Keratinocyte (primary cell): ENCODE results near the gene LGR4. TPM values are rescaled to one million over a fixed set of nuclear protein-coding genes. Genes with fewer than 3 reads are reported as not detected.
A peak's percentile ranks its signal among the peaks of the same experiment; 100 is the strongest.

ENCODE experiments used
- DNase-seq: peaks from one replicate; pipeline ENCODE4 v3.0.0-alpha.2; 2011; ENCODE audit warnings: low read depth, missing footprints, low spot score
- FAIRE-seq: peaks from 2 replicates; lab custom pipeline; 2011; peaks lifted over from hg19 to GRCh38; lab: Jason Lieb, UNC
- H2AFZ ChIP-seq: 2 replicates; pipeline ENCODE4 v1.6.0; 2012; ENCODE audit warnings: low read length, control low read depth, inconsistent platforms; ENCODE audit not compliant: control insufficient read depth
- H3K27ac ChIP-seq: 2 replicates; pipeline ENCODE4 v1.5.1; 2011; ENCODE audit warnings: low read length; ENCODE audit not compliant: control insufficient read depth, insufficient read depth
- H3K27me3 ChIP-seq: 3 replicates; pipeline ENCODE4 v1.6.0; 2011; ENCODE audit warnings: low read length; ENCODE audit not compliant: control insufficient read depth, insufficient read depth; ENCODE audit errors: extremely low read depth
- H3K36me3 ChIP-seq, 2 experiments: 2 replicates in 1 of 2; 3 replicates in 1 of 2; pipeline ENCODE4 v1.5.1; 2011; ENCODE audit warnings: low read length in 2 of 2, mild to moderate bottlenecking in 1 of 2; ENCODE audit not compliant: control insufficient read depth in 2 of 2, insufficient read depth in 2 of 2; ENCODE audit errors: extremely low read depth in 1 of 2
- H3K4me1 ChIP-seq: 3 replicates; pipeline ENCODE4 v1.5.1; 2011; ENCODE audit warnings: low read length; ENCODE audit not compliant: control insufficient read depth, insufficient read depth; ENCODE audit errors: extremely low read depth
- H3K4me2 ChIP-seq: 3 replicates; pipeline ENCODE4 v1.6.0; 2011; ENCODE audit warnings: low read depth, low read length; ENCODE audit not compliant: control insufficient read depth, insufficient read depth; ENCODE audit errors: extremely low read depth
- H3K4me3 ChIP-seq, 3 experiments: fragments of 200-600 bp in 1 of 3; sonication (generic) in 1 of 3; 2 replicates in 2 of 3; 3 replicates in 1 of 3; pipeline ENCODE4 v1.5.1; 2011 to 2016; ENCODE audit warnings: low read length in 3 of 3, mild to moderate bottlenecking in 3 of 3, control low read depth in 2 of 3, inconsistent platforms in 1 of 3, low read depth in 1 of 3, mixed read lengths in 1 of 3, mixed run types in 1 of 3, moderate library complexity in 1 of 3; ENCODE audit not compliant: control insufficient read depth in 2 of 3, insufficient read depth in 2 of 3; ENCODE audit errors: extremely low read depth in 1 of 3
- H3K79me2 ChIP-seq: 2 replicates; pipeline ENCODE4 v1.6.0; 2012; ENCODE audit warnings: low read length; ENCODE audit not compliant: control insufficient read depth, insufficient read depth
- H3K9ac ChIP-seq: 3 replicates; pipeline ENCODE4 v1.6.0; 2011; ENCODE audit warnings: low read length; ENCODE audit not compliant: control insufficient read depth, insufficient read depth; ENCODE audit errors: extremely low read depth
- H3K9me1 ChIP-seq: 3 replicates; pipeline ENCODE4 v1.6.0; 2011; ENCODE audit warnings: low read length; ENCODE audit not compliant: control insufficient read depth, insufficient read depth; ENCODE audit errors: extremely low read depth
- H3K9me3 ChIP-seq: 2 replicates; pipeline ENCODE4 v1.5.1; 2012; ENCODE audit warnings: low read depth, low read length; ENCODE audit not compliant: control insufficient read depth
- H4K20me1 ChIP-seq: 3 replicates; pipeline ENCODE4 v1.6.0; 2011; ENCODE audit warnings: low read length; ENCODE audit not compliant: control insufficient read depth, insufficient read depth; ENCODE audit errors: extremely low read depth
- CTCF ChIP-seq, 3 experiments: IDR thresholded peaks in 1 of 3; conservative IDR thresholded peaks in 1 of 3; optimal IDR thresholded peaks in 1 of 3; 2 replicates in 2 of 3; 3 replicates in 1 of 3; pipeline versions ENCODE3 to v1.5.1; 2011; ENCODE audit warnings: low read length in 3 of 3, mild to moderate bottlenecking in 3 of 3, moderate library complexity in 2 of 3, control low read depth in 1 of 3, inconsistent platforms in 1 of 3; ENCODE audit not compliant: insufficient read depth in 2 of 3; ENCODE audit errors: extremely low read depth in 1 of 3
- EZH2 ChIP-seq: IDR thresholded peaks from one replicate; pipeline ENCODE4 v1.6.1; 2012; ENCODE audit warnings: inconsistent platforms, mild to moderate bottlenecking, low read length, moderate library complexity
- dilution Hi-C: fragments of 300-500 bp; cut with MboI; formaldehyde crosslinking; loops from one replicate; pipeline ENCODE4 v1.7.0; 2020; ENCODE audit warnings: low sequenced_read_pairs; ENCODE audit not compliant: extremely low pct_ligation_motif_present
- polyA plus RNA-seq, 5 experiments: library from polyadenylated mRNA; depleted of rRNA in 3 of 5; stranded (reverse) in 3 of 5; stranded (forward) in 1 of 5; unstranded in 1 of 5; fragments of >200 nt; gene quantifications; 1 replicate in 1 of 5; 2 replicates in 3 of 5; 3 replicates in 1 of 5; pipeline versions ENCODE4 v1.2.1 to v1.2.3, GENCODE V29; 2011 to 2012; ENCODE audit warnings: missing spikeins in 2 of 5, low read depth in 1 of 5, low replicate concordance in 1 of 5

The LGR4 gene
- polyA plus RNA-seq, 1 donor (not counting 4 experiments of a cell fraction or from before 2014, with no cell fraction given), result 49.7 TPM

- H3K79me2 ChIP-seq, result no peaks in the 10 kb centered on the region
- H3K27me3 ChIP-seq, result no peaks in the 10 kb centered on the region
- no peak overlapping the region for H3K27ac ChIP-seq
- DNase-seq (no peak), FAIRE-seq (no peak)
- H4K20me1 ChIP-seq, result no peaks in the 10 kb centered on the region
- TF ChIP-seq EZH2 (no peak), CTCF (optimal IDR thresholded peaks at IDR 0.05 in 1 of 3, IDR thresholded peaks at IDR 0.05 in 1 of 3, conservative IDR thresholded peaks at IDR 0.05 in 1 of 3; ENCODE audit: extremely low read depth in 1 of 3, insufficient read depth in 2 of 3, low read length in 3 of 3) (no peak)
- no peaks in the 10 kb centered on the region for H3K9me3 ChIP-seq
- H3K9me1 ChIP-seq, result no peaks in the 10 kb centered on the region
- H3K36me3 ChIP-seq, result no peaks in the 10 kb centered on the region
- dilution Hi-C loops, result no loop called here
- no peak overlapping the region for H3K9ac ChIP-seq
- no peak overlapping the region for H3K4me2 ChIP-seq
- H3K4me3 ChIP-seq, result no peak overlapping the region
- no peaks in the 10 kb centered on the region for H3K4me1 ChIP-seq
- no peak overlapping the region for H2AFZ ChIP-seq
Observed at GRCh38 chr11:27350511-27350910, 122.1 kb downstream of the LGR4 start.

GRCh38 chr11:27349919-27350318, 122.7 kb downstream of the LGR4 start:
- H3K27me3 ChIP-seq, result no peaks in the 10 kb centered on the region
- FAIRE-seq, result peak; percentile 34
- no peaks in the 10 kb centered on the region for H3K79me2 ChIP-seq
- TF ChIP-seq CTCF (optimal IDR thresholded peaks at IDR 0.05 in 1 of 3, IDR thresholded peaks at IDR 0.05 in 1 of 3, conservative IDR thresholded peaks at IDR 0.05 in 1 of 3; ENCODE audit: extremely low read depth in 1 of 3, insufficient read depth in 2 of 3, low read length in 3 of 3), result no peak
- TF ChIP-seq EZH2, result no peak
- no peaks in the 10 kb centered on the region for H3K9me1 ChIP-seq
- H3K27ac ChIP-seq, result no peak overlapping the region
- H3K4me3 ChIP-seq, result no peak overlapping the region
- no peaks in the 10 kb centered on the region for H3K4me1 ChIP-seq
- H2AFZ ChIP-seq, result no peak overlapping the region
- no peaks in the 10 kb centered on the region for H3K9me3 ChIP-seq
- H4K20me1 ChIP-seq, result no peaks in the 10 kb centered on the region
- no peak for DNase-seq
- H3K9ac ChIP-seq, result no peak overlapping the region
- dilution Hi-C loops, result no loop called here
- no peaks in the 10 kb centered on the region for H3K36me3 ChIP-seq
- no peak overlapping the region for H3K4me2 ChIP-seq
